Measurements from ENCODE around the gene RAB19.

Gene RAB19

DNA sequence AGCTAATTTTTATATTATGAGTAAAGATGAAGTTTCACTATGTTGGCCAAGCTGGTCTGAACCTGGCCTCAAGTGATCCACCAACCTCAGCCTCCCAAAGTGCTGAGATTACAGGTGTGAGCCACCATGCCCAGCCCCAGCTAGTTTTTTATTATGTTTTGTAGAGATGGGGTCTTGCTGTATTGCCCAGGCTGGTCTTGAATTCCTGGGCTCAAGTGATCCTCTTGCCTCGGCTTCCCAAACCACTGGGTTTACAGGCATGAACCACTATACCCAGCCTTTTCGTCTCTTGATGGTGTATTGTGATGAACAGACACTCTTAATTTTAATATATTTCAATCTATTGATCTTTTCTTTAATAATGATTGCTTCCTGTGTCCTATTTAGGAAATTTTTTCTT lies 17.7 kb downstream of the RAB19 start:
- TF ChIP-seq, protein P1, sequence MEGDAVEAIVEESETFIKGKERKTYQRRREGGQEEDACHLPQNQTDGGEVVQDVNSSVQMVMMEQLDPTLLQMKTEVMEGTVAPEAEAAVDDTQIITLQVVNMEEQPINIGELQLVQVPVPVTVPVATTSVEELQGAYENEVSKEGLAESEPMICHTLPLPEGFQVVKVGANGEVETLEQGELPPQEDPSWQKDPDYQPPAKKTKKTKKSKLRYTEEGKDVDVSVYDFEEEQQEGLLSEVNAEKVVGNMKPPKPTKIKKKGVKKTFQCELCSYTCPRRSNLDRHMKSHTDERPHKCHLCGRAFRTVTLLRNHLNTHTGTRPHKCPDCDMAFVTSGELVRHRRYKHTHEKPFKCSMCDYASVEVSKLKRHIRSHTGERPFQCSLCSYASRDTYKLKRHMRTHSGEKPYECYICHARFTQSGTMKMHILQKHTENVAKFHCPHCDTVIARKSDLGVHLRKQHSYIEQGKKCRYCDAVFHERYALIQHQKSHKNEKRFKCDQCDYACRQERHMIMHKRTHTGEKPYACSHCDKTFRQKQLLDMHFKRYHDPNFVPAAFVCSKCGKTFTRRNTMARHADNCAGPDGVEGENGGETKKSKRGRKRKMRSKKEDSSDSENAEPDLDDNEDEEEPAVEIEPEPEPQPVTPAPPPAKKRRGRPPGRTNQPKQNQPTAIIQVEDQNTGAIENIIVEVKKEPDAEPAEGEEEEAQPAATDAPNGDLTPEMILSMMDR (IDR thresholded peaks at IDR 0.05), result no peak
- no peak for DNase-seq (ENCODE audit: low spot score)
- no peak overlapping the region for H3K27ac ChIP-seq
- H3K4me3 ChIP-seq, result no peak overlapping the region

DNA sequence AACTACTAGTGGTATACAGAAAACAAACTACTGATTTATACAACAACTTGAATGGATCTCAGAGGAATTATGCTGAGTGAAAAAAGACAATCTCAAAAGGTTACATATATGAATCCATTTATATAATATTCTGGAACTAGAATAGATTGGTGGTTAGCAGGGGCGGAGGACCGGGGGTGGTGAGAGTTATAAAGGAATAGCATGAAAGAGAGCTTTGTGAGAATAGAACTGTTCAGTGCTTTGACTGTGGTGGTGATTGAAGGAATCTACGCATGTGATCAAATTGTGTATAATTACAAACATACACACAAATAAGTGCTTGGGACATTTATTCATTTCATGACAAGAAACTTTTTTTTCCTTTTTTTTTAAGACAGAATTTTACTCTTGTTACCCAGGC lies 19.6 kb downstream of the RAB19 start:
- H3K4me3 ChIP-seq, result no peak overlapping the region
- DNase-seq (ENCODE audit: low spot score), result no peak

DNA sequence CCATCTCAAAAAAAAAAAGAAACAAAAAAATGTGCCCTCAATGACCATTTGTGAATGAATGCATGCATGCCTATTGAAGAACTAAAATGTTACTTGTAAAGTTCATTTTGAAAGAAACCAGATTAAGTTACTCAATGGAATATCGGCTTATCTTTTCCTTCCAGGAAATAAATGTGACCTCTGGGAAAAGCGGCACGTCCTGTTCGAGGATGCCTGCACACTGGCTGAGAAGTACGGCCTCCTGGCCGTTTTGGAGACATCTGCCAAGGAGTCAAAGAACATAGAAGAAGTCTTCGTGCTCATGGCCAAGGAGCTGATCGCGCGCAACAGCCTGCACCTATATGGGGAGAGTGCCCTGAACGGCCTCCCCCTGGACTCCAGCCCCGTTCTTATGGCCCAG lies 21.9 kb downstream of the RAB19 start:
- no peak for DNase-seq (ENCODE audit: low spot score)
- TF ChIP-seq, protein P1 (IDR thresholded peaks at IDR 0.05), result no peak
- Histone ChIP-seq H3K4me3 (no peak overlapping the region), H3K27ac (no peak overlapping the region)

More for the DNA sequence above, 19.6 kb downstream of the RAB19 start:
- H3K27ac ChIP-seq, result no peak overlapping the region
- TF ChIP-seq, protein P1 (IDR thresholded peaks at IDR 0.05), result no peak

DNA sequence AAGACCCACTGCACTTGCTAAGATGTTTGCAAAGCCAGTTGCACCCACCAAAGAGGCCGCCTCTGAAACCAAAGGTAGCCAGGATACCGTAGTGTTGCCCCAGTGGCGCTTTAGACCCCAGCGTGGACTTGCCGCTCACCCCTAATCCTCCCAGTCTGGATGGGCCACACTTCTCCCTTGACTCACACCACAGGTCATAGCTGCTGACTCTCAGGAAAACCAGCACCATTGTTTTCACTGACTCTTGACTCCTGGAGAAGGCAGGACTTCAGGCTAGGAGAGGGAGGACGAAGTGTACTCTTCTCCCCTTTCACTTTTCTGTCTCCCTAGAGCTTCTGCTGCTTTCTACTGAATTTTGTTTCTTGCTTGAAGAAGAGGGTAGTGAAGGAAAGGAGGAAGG lies 22.3 kb downstream of the RAB19 start:
- TF ChIP-seq, protein P1 (IDR thresholded peaks at IDR 0.05), result no peak
- Histone ChIP-seq H3K4me3 (no peak overlapping the region), H3K27ac (no peak overlapping the region)
- DNase-seq (ENCODE audit: low spot score), result no peak

DNA sequence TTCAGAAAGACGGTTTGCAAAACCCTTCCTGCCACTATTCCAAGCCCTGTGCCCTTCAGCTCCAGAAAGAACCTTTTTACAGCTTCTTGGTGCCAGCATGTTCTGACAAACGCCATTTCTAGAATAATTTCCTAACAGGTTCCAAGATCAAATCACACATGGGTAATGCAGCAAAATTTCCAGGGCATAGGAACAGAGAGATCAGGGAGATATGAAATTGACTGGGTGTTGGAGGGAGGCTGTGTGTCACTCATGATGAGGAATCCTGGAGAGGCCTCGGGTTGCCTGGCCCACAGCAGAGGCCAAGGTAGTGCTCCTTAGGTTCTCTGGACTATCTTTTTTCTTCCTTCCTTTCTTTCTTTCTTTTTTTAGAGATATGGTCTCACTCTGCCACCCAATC lies 29.5 kb downstream of the RAB19 start:
- H3K4me3 ChIP-seq, result no peak overlapping the region
- TF ChIP-seq, protein P1 (IDR thresholded peaks at IDR 0.05), result no peak
- DNase-seq (ENCODE audit: low spot score), result no peak
- H3K27ac ChIP-seq, result no peak overlapping the region

DNA sequence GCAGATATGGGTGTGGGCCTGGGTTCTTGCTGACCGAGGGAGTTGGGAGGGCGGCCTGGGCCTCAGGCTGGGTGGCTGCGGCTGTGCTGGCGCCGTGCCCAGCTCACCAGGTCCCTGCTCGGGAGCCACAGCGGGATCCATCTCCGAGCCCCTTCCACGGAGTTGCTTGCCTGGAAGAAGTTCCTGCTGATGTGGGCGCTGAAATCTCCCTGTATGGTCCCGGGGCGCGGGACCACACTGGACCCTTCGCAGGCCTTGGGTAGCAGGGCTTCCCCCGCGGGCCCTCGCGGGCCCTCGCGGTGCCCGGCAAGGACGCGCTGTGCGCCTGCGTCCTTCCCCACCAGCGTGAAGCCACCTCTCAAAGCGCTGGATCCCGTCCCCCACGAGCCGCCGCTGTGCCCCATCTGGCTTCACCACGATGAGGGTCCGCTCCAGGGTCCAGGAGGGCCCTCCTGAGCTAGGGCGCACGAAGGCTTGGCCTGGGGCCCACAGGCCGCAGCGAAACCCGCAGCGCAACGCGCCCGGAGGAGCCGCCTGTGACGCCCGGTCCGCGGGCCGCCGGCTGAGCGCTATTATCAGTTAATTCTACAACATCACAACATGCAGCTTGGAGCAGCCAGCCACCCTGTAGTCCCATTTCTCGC lies 31.5 kb downstream of the RAB19 start:
- TF ChIP-seq, protein P1 (IDR thresholded peaks at IDR 0.05), result no peak
- no peak overlapping the region for H3K27ac ChIP-seq
- no peak for DNase-seq (ENCODE audit: low spot score)
- H3K4me3 ChIP-seq, result peak overlapping the region; percentile 49

DNA sequence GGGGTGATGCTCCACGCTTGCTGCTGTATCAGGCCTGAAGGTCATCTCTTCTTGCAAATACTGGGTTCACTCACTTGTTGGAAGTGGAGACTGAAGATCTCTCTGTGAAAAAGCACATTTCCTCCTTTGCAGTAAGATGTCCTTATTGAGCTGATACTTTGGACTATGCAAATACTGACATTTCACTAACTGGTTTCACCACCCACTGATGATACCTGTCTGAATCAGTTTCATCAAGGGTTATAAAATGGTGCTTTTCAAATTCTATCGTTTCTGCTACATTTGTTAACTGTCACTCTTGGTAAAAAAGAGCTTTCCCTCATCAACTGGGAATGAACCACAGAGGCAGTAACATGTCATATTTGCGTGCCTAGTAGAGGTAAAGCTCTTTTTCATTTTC lies 35.5 kb downstream of the RAB19 start:
- TF ChIP-seq, protein P1 (IDR thresholded peaks at IDR 0.05), result no peak
- no peak for DNase-seq (ENCODE audit: low spot score)
- Histone ChIP-seq H3K27ac (no peak overlapping the region), H3K4me3 (no peak overlapping the region)

Measured in coronary artery (tissue), 2 donors.